WERI-Rb-1 (cell line): ENCODE data around the gene NUDT7.

Experiments
- DNase-seq: peaks from one replicate; pipeline ENCODE4 v3.0.0-alpha.2; 2020
- H3K27ac ChIP-seq: fragments of 250-450 bp; sonication (Bioruptor Pico); 2 replicates; pipeline ENCODE4 v1.5.1; 2020; ENCODE audit warnings: mild to moderate bottlenecking, moderate library complexity
- H3K27me3 ChIP-seq: fragments of 250-450 bp; sonication (Bioruptor Pico); 2 replicates; pipeline ENCODE4 v1.5.1; 2021; ENCODE audit warnings: mild to moderate bottlenecking, low read depth, moderate library complexity; ENCODE audit not compliant: insufficient read depth, severe bottlenecking
- H3K36me3 ChIP-seq: fragments of 250-450 bp; sonication (Bioruptor Pico); 2 replicates; pipeline ENCODE4 v1.5.1; 2020; ENCODE audit warnings: mild to moderate bottlenecking, moderate library complexity
- H3K4me3 ChIP-seq: 2 replicates; pipeline ENCODE4 v1.5.1; 2011; ENCODE audit warnings: low read depth, mild to moderate bottlenecking, control low read depth, low read length
- H3K9me3 ChIP-seq: fragments of 250-450 bp; sonication (Bioruptor Pico); 2 replicates; pipeline ENCODE4 v1.5.1; 2021; ENCODE audit warnings: mild to moderate bottlenecking, moderate library complexity; ENCODE audit not compliant: severe bottlenecking
- TF ChIP-seq, protein P1 (sequence below): IDR thresholded peaks from 2 replicates; pipeline ENCODE4 v1.5.1; 2011; ENCODE audit warnings: low read depth, mild to moderate bottlenecking, control low read depth, inconsistent platforms, low read length

NUDT7 gene

GRCh38 chr16:77679901-77680300 is 42.4 kb upstream of the NUDT7 start:
- Histone ChIP-seq H3K9me3 (no peaks in the 10 kb centered on the region), H3K27me3 (no peaks in the 10 kb centered on the region), H3K36me3 (no peaks in the 10 kb centered on the region), H3K4me3 (no peak overlapping the region), H3K27ac (no peak overlapping the region)
- no peak for DNase-seq
- TF ChIP-seq, protein P1, sequence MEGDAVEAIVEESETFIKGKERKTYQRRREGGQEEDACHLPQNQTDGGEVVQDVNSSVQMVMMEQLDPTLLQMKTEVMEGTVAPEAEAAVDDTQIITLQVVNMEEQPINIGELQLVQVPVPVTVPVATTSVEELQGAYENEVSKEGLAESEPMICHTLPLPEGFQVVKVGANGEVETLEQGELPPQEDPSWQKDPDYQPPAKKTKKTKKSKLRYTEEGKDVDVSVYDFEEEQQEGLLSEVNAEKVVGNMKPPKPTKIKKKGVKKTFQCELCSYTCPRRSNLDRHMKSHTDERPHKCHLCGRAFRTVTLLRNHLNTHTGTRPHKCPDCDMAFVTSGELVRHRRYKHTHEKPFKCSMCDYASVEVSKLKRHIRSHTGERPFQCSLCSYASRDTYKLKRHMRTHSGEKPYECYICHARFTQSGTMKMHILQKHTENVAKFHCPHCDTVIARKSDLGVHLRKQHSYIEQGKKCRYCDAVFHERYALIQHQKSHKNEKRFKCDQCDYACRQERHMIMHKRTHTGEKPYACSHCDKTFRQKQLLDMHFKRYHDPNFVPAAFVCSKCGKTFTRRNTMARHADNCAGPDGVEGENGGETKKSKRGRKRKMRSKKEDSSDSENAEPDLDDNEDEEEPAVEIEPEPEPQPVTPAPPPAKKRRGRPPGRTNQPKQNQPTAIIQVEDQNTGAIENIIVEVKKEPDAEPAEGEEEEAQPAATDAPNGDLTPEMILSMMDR: no peak

DNA sequence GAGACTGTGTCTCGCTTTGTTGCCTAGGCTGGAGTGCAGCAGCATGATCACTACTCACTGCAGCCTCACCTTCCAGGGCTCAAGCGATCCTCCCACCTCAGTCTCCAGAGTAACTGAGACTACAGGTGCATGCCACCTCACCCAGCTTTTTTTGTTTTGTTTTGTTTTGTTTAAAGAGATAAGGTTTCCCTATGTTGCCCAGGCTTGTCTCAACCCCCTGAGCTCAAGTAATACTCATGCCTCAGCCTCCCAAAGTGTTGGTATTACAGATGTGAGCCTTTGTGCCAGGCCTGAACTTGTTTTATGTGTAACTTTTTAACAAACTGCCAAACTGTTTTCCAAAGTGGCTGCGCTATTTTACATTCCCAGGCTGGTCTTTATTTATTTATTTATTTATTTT is 41.8 kb upstream of the NUDT7 start:
- no peaks in the 10 kb centered on the region for H3K9me3 ChIP-seq
- H3K36me3 ChIP-seq: no peaks in the 10 kb centered on the region
- no peaks in the 10 kb centered on the region for H3K27me3 ChIP-seq
- H3K27ac ChIP-seq: no peak overlapping the region
- TF ChIP-seq, protein P1: no peak
- DNase-seq: no peak
- no peak overlapping the region for H3K4me3 ChIP-seq

DNA sequence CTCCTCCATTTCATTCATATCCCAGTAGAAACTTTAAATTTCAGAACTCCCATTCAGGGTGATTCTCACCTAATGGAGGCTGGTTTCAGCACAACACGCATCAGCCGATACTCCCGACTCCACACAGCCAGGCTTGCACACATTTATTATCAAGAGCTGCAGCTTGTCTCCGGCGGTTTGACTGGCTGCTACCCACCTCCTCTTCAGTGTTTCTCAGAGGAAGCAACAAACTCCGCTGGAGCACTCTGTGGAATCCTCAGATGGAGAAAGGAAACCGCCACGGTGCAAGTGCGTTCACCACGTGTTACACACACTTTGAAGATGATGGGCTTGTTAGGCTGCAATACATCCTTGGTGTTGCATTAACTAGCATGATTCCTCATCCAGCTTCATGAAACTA is 39.7 kb upstream of the NUDT7 start:
- Histone ChIP-seq H3K9me3 (no peaks in the 10 kb centered on the region), H3K4me3 (no peak overlapping the region), H3K27ac (no peak overlapping the region), H3K27me3 (no peaks in the 10 kb centered on the region), H3K36me3 (no peaks in the 10 kb centered on the region)
- TF ChIP-seq, protein P1: no peak
- DNase-seq: no peak

DNA sequence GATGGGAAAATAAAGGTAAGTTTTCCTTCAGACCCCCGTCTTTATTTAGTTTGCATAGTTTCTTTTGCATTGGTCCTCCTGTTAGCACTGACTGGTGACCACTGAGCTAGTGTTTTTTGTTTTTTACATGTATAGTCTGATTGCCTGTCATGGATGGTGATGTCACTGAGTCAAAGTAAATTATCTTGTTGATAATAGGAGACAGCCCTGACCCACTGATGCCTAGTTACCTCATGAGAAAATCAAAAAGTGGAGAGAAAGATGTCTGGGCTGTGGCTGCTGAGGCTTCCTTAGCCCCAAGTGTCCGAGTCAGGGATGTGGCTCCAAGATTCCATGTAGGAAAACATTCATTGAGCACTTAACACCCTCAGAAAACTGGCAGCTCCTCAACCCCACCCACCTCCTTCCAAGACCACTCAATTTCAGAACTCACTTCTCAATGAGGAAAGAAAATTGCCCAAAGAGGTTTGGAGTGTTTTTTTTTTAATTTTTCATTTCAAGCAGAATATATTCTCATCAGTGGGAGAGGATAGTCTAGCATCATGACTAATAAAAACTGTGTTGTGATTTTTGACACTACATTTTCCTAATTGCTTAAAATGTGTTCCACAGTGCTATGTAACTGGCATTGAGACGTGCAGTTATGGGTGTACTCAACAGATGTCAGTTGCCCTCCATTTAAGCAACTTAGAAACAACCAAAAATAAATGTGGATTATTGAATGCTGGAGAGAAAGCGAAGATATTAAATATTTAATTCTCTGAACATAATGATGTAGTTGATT is 38.7 kb upstream of the NUDT7 start:
- TF ChIP-seq, protein P1: no peak
- no peak for DNase-seq
- H3K27ac ChIP-seq: no peak overlapping the region
- no peaks in the 10 kb centered on the region for H3K27me3 ChIP-seq
- H3K4me3 ChIP-seq: no peak overlapping the region
- H3K9me3 ChIP-seq: no peaks in the 10 kb centered on the region
- H3K36me3 ChIP-seq: no peaks in the 10 kb centered on the region

- Histone ChIP-seq H3K27ac (no peak overlapping the region), H3K9me3 (no peaks in the 10 kb centered on the region), H3K36me3 (no peaks in the 10 kb centered on the region), H3K4me3 (no peak overlapping the region), H3K27me3 (no peaks in the 10 kb centered on the region)
- TF ChIP-seq, protein P1: no peak
- no peak for DNase-seq
These were observed 38.2 kb upstream of the NUDT7 start for GRCh38 chr16:77684181-77684526.

DNA sequence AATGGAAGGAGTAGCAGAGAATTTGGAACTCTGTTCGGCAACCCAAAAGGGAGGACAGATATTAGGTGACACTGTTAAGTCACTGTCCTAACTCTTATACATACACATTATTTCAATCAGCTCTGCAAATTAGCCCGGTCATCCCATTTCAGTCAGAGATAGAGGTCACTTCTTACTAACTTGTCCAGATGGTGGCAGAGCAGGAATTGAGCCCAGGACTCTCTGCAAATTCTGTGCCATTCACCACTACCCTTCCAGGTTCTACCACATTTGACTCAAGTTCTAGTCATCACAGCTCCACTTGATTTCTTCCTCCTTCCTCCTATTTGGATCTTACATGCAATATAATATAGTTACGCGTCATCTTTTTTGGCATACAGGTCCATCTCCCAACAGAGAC is 35.9 kb upstream of the NUDT7 start:
- TF ChIP-seq, protein P1: no peak
- no peak for DNase-seq
- H3K4me3 ChIP-seq: no peak overlapping the region
- no peaks in the 10 kb centered on the region for H3K27me3 ChIP-seq
- no peaks in the 10 kb centered on the region for H3K36me3 ChIP-seq
- H3K27ac ChIP-seq: no peak overlapping the region
- no peaks in the 10 kb centered on the region for H3K9me3 ChIP-seq
